OCI-LY1 (cell line): Measurements from ENCODE around the gene HSFX2.

ENCODE experiments used
- H2AFZ ChIP-seq: fragments of 200-600 bp; sonication (generic), shearing (Covaris generic); 2 replicates; pipeline ENCODE4 v1.6.0; 2014; ENCODE audit warnings: antibody characterized with exemption, mild to moderate bottlenecking, low read length
- H3F3A ChIP-seq: fragments of 200-600 bp; sonication (generic), shearing (Covaris generic); 2 replicates; pipeline ENCODE4 v1.6.0; 2014; ENCODE audit warnings: mild to moderate bottlenecking, antibody characterized with exemption, low read length, moderate library complexity; ENCODE audit not compliant: insufficient read depth
- H3K27ac ChIP-seq: fragments of 200-600 bp; sonication (generic); 2 replicates; pipeline ENCODE4 v1.5.1; 2014; ENCODE audit warnings: low read length, mixed run types, mild to moderate bottlenecking, low read depth; ENCODE audit not compliant: poor library complexity, severe bottlenecking
- H3K27me3 ChIP-seq: fragments of 200-600 bp; sonication (generic); 2 replicates; pipeline ENCODE4 v1.6.0; 2014; ENCODE audit warnings: antibody characterized with exemption, mild to moderate bottlenecking, low read length, moderate library complexity; ENCODE audit not compliant: insufficient read depth
- H3K36me3 ChIP-seq: fragments of 200-600 bp; sonication (generic); 2 replicates; pipeline ENCODE4 v1.6.1; 2014; ENCODE audit warnings: mild to moderate bottlenecking, antibody characterized with exemption, low read length, moderate library complexity, mixed read lengths; ENCODE audit not compliant: insufficient read depth
- H3K4me1 ChIP-seq: fragments of 200-600 bp; sonication (generic); 2 replicates; pipeline ENCODE4 v1.5.1; 2014; ENCODE audit warnings: mild to moderate bottlenecking, low read length, moderate library complexity; ENCODE audit not compliant: insufficient read depth, severe bottlenecking
- H3K4me2 ChIP-seq: fragments of 200-600 bp; sonication (generic), shearing (Covaris generic); 2 replicates; pipeline ENCODE4 v1.6.1; 2014; ENCODE audit warnings: low read length
- H3K4me3 ChIP-seq: fragments of 200-600 bp; sonication (generic); 2 replicates; pipeline ENCODE4 v1.5.1; 2014; ENCODE audit warnings: low read length, low read depth, mild to moderate bottlenecking, mixed read lengths; ENCODE audit not compliant: poor library complexity, severe bottlenecking
- H3K79me2 ChIP-seq: fragments of 200-600 bp; shearing (Covaris generic); 2 replicates; pipeline ENCODE4 v1.6.1; 2016; ENCODE audit warnings: mixed run types, low read length, mixed read lengths; ENCODE audit not compliant: insufficient read depth
- H3K9ac ChIP-seq: fragments of 200-600 bp; sonication (generic), shearing (Covaris generic); 2 replicates; pipeline ENCODE4 v1.6.1; 2014; ENCODE audit warnings: mild to moderate bottlenecking, low read length, mixed read lengths
- H3K9me2 ChIP-seq: fragments of 200-600 bp; sonication (generic), shearing (Covaris generic); 2 replicates; pipeline ENCODE4 v1.6.1; 2014; ENCODE audit warnings: low read depth, mild to moderate bottlenecking, low read length, mixed read lengths
- H3K9me3 ChIP-seq: fragments of 200-600 bp; shearing (Covaris generic); 2 replicates; pipeline ENCODE4 v1.6.1; 2014; ENCODE audit warnings: low read length, mixed read lengths
- H4K20me1 ChIP-seq: fragments of 200-600 bp; sonication (generic), shearing (Covaris generic); 2 replicates; pipeline ENCODE4 v1.6.0; 2016; ENCODE audit warnings: mild to moderate bottlenecking, low read length; ENCODE audit not compliant: insufficient read depth
- EZH2 ChIP-seq: fragments of 200-600 bp; sonication (generic), shearing (Covaris generic); IDR thresholded peaks from 2 replicates; pipeline ENCODE4 v1.8.0; 2017; ENCODE audit warnings: borderline replicate concordance, mixed run types, mild to moderate bottlenecking, antibody characterized with exemption, low read length, moderate library complexity, mixed read lengths
- TF ChIP-seq, protein P1 (sequence below): fragments of 200-600 bp; sonication (generic), shearing (Covaris generic); IDR thresholded peaks from 2 replicates; pipeline ENCODE4 v1.5.1; 2017; ENCODE audit warnings: mild to moderate bottlenecking, antibody characterized with exemption, low read length, moderate library complexity, mixed read lengths

Gene HSFX2

DNA sequence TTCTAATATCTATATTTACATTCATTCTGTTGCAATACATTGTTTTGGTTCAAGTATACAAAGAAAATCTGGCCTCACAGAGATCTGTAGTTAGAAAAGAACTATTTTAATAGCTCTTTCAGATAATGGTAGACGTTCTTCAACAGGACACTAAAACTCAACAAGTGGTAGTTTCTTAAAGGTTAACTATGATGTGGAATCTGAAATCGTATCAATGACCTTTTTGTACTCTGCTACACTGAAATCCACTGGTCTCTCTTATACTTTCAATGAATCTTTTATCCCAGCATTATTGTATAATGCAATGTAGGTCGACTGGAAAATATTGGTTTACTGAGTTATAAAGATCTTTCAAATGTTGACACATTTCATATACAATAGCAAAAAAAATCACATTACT lies 23.8 kb upstream of the HSFX2 start:
- Histone ChIP-seq H3K27ac (no peak overlapping the region), H3K4me3 (no peak overlapping the region), H2AFZ (no peak overlapping the region), H3K27me3 (no peaks in the 10 kb centered on the region), H3K79me2 (no peaks in the 10 kb centered on the region), H3K9me2 (no peaks in the 10 kb centered on the region), H4K20me1 (no peaks in the 10 kb centered on the region), H3F3A (no peaks in the 10 kb centered on the region), H3K4me1 (no peaks in the 10 kb centered on the region), H3K4me2 (no peak overlapping the region), H3K9ac (no peak overlapping the region), H3K36me3 (no peaks in the 10 kb centered on the region), H3K9me3 (no peaks in the 10 kb centered on the region)
- TF ChIP-seq, protein P1, sequence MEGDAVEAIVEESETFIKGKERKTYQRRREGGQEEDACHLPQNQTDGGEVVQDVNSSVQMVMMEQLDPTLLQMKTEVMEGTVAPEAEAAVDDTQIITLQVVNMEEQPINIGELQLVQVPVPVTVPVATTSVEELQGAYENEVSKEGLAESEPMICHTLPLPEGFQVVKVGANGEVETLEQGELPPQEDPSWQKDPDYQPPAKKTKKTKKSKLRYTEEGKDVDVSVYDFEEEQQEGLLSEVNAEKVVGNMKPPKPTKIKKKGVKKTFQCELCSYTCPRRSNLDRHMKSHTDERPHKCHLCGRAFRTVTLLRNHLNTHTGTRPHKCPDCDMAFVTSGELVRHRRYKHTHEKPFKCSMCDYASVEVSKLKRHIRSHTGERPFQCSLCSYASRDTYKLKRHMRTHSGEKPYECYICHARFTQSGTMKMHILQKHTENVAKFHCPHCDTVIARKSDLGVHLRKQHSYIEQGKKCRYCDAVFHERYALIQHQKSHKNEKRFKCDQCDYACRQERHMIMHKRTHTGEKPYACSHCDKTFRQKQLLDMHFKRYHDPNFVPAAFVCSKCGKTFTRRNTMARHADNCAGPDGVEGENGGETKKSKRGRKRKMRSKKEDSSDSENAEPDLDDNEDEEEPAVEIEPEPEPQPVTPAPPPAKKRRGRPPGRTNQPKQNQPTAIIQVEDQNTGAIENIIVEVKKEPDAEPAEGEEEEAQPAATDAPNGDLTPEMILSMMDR, result no peak
- no peak for TF ChIP-seq EZH2

DNA sequence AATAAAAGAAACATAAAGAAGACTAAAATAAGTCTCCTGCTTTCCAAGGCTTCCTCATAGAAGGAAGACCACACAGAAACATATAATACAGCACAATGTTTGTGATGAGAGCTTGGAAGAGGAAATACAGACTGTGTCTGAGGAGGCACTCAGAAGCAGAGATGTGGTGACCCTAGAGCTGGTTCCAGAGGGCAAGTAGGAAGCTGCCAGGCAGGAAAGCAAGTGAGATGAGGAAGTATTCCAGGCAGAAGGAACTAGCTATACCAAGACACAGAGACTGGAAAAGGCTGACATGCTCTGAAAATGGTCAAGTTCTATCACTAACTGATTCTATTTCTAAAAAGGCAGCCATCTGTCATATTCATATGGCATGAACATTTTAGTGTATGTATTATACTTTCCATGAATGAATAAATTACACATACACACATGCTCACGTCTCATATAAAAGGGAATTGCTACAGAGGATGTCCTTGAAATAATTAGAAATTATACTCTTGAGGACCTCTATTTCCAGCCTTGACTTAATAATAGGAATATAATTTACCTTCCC lies 16.6 kb upstream of the HSFX2 start:
- no peaks in the 10 kb centered on the region for H4K20me1 ChIP-seq
- no peaks in the 10 kb centered on the region for H3K36me3 ChIP-seq
- H2AFZ ChIP-seq, result no peak overlapping the region
- H3K27me3 ChIP-seq, result no peaks in the 10 kb centered on the region
- no peak overlapping the region for H3K4me2 ChIP-seq
- no peak overlapping the region for H3K27ac ChIP-seq
- no peaks in the 10 kb centered on the region for H3F3A ChIP-seq
- H3K9me2 ChIP-seq, result no peaks in the 10 kb centered on the region
- TF ChIP-seq, protein P1, result no peak
- TF ChIP-seq EZH2, result no peak
- no peaks in the 10 kb centered on the region for H3K9me3 ChIP-seq
- H3K4me1 ChIP-seq, result no peaks in the 10 kb centered on the region
- no peaks in the 10 kb centered on the region for H3K79me2 ChIP-seq
- no peak overlapping the region for H3K9ac ChIP-seq
- H3K4me3 ChIP-seq, result no peak overlapping the region

DNA sequence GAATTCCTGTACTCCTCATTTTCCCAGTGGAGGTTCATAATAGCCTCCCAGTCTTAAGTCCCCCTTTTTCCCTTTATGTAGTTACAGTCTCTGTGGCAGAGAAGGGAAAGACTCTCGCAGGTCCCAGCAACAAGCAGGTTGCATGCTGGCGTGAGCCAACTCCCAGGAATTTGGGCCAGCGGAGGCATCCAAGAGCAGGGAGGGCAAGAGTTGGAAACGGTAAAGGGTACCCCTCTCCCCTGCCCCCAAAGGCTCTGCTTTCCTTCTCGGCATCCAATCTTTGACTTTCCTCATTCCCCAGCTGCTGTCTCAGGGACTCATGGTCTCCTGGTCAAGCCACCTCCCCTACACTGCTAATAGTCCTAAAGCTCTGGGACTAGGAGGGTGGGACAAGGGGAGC lies 15.4 kb upstream of the HSFX2 start:
- TF ChIP-seq EZH2, result no peak
- TF ChIP-seq, protein P1, result no peak
- Histone ChIP-seq H3K79me2 (no peaks in the 10 kb centered on the region), H3K4me1 (no peaks in the 10 kb centered on the region), H2AFZ (no peak overlapping the region), H3K27ac (no peak overlapping the region), H3K4me2 (no peak overlapping the region), H3K4me3 (no peak overlapping the region), H3K9ac (no peak overlapping the region), H3K9me2 (no peaks in the 10 kb centered on the region), H3K36me3 (no peaks in the 10 kb centered on the region), H3K9me3 (no peaks in the 10 kb centered on the region), H3F3A (no peaks in the 10 kb centered on the region), H4K20me1 (no peaks in the 10 kb centered on the region), H3K27me3 (no peaks in the 10 kb centered on the region)
